GM18519 (cell line): ENCODE data around the gene WIPF1.
A peak's percentile ranks its signal among the peaks of the same experiment; 100 is the strongest.

Experiments
- ATAC-seq: cut with Tn5 transposase; IDR thresholded peaks from one replicate; pipeline ENCODE4 v1.9.1; 2021; ENCODE audit warnings: mild to moderate bottlenecking, moderate library complexity; ENCODE audit not compliant: unreplicated experiment, low FRiP score

WIPF1 gene, protein sequence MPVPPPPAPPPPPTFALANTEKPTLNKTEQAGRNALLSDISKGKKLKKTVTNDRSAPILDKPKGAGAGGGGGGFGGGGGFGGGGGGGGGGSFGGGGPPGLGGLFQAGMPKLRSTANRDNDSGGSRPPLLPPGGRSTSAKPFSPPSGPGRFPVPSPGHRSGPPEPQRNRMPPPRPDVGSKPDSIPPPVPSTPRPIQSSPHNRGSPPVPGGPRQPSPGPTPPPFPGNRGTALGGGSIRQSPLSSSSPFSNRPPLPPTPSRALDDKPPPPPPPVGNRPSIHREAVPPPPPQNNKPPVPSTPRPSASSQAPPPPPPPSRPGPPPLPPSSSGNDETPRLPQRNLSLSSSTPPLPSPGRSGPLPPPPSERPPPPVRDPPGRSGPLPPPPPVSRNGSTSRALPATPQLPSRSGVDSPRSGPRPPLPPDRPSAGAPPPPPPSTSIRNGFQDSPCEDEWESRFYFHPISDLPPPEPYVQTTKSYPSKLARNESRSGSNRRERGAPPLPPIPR

DNA sequence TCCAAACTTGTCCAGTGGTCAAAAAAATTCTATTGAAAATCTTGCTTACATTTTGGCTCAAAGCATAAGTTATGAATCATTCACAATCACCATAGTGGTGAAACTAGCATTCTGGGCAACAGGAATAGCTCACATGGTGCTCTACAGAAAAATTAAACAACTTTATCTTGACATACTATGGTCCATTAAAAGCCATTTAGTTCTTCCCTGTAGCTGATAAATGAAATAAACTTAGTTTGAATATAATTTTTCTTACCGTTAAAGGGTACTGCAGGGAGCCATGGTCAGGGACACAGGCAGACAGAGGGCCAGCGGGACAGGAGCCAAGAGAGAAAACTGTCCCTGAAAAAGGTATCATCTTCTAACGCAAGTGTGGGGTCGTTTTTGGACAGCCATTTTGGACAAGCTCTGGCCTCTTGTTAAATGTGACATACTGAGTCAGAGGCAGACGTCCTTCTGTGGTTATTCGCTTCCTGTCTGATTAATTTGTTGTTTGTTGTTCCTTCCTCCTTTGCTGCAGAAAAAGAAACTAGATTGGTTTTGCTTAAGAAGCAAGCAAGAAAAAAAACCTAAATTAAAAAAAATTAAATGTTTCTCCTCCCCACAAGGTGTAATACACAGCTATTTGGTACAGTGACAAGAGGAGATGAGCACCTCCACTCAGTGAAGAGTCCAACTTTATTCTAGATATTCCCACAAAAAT, at the start of gene WIPF1:
Gene WIPF1, minus strand, starts transcription at position 460 of the 703 bp plus-strand sequence. CDS start 12,231 bp downstream, outside the sequence.
- ATAC-seq = peak; percentile 47

DNA sequence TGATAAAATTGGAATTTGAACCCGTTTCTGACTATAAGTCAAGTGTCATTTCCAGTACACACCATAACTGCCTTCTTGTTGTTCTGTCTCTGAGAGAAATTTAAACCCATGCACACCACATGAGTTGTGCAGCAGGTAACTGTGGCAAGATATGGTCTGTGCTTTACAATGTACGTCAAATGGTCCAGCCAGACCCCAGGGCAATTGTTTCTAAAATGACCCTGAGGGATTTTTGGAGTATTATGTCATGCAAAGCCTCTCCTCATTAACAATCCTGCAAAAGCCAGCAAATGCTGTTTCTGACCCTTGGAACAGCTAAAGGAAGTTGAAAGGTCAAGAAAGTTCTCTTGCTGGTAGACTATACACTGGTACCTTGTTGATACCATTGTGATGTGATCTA, 47.7 kb upstream of the WIPF1 start:
- ATAC-seq = no peak

DNA sequence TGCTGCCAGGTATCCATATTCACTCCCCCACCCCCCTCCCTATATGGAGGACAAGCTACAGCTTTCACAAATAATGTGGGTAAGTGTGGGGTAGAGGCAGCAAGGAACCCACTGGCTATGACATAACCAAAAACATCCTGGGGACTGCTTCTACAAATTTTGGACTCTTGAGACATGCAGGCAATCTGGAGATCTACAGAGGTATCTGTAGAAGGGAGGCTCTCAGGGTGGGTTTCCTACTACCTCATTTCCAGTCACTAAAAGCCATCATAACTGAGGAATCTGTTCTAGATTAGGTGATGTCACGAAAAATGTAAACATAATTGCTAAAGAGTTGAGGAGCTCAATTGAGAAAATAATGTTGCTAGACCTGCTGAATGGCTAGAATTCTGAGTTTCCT, 46.8 kb upstream of the WIPF1 start:
- no peak for ATAC-seq

DNA sequence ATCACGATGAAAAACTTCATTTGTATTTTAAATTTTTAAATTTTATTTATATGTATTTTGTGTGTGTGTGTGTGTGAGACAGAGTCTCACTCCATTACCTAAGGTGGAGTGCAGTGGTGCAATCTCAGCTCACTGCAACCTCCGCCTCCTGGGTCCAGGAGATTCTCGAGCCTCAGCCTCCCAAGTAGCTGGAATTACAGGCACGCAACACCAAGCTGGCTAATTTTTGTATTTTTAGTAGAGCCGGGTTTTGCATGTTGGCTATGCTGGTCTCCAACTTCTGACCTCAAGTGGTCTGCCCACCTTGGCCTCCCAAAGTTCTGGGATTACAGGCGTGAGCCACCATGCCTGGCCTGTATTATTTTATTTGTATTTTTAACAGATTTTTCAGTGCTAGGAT, 45.8 kb upstream of the WIPF1 start:
- no peak for ATAC-seq

DNA sequence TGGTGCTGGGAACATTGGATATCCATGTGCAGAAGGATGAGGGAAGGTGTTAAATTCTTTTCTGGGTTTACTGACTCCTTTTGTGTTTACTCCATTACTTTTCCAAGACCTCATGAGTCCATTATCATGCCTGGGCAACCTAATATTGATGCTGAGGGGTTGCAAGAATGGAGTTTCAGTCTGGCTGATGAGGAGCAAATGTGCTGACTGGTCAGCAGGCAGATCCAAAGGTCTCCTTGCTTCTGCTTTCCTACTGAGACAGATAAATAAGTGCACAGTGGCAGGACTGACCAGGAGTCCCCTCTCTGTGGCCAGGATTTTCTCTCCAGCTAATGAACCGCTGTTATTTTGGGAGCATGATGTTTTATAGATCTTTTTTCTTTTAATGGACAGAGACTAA, 43.6 kb upstream of the WIPF1 start:
- no peak for ATAC-seq

DNA sequence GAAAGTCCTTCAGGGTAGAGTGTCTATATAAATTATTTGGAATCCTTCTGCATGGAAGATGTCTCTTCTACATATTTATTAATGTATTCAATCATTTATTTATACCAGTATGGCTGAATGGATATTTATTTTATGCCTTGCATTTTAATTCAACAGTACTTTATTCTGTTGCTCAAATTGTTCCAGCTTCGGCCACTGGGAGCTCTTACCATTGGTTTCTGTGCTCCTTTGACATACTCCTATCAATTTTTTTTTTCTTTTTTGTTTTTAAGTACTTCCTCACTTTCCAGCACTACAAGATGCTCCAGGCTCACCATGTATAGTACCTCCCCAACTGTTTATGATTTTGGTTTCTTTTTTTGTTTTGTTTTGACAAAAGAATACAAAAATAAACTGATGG, 39.4 kb upstream of the WIPF1 start:
- no peak for ATAC-seq

DNA sequence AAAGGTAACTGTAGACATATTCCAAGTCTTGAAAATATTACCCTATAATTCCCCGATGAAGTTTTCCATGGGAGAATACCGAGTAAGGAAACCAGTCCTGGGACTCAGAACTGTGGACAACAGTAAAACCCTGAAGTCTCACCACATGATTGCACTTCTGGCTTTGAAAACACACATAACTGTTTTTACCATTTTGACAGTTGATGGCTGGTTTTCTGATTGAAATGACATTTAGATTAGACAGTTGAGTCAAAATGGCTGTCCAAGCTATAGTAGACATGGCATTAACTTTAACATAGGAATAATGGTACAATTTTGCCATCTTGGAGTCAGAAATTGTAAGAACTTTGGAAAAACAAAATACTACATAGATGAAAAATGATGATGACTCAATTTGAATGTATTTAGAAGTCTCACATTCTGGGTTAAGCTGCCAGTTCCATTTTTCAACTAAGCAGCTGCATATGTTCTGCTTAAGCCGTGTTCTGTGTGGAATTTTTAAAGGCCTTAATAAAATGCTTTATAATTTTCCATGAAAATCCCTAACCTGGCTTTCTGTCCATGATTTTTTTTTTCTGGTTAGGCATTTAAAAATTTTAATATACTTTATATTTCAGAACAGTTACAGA, 38.3 kb upstream of the WIPF1 start:
- no peak for ATAC-seq

DNA sequence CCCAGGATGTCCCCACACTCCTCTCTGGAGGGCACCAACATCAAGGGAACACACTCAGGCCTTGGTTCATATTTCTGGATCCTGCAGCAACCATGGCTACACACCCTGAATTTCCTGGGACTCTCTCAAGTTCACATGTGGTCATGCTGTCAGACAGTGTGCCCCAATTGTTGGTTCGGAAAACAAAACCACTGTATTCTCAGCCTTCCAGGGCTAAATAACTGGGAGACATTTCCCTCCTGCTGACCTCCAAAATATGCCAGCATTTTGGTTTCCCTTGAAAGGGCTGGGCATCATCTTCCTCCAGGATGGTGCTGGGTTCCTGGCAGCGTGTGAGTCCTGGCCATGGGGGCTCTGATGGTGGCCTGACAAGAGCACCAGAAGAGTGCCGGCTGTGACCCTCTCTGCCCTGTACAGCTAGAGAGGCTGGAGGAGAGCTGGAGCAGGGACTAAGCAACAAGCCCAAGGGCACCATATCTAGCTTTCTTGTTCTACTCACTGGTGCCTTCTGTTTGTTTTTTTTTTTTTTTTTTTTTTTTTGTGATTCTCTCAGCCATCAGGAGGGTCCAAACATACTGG, 37.5 kb upstream of the WIPF1 start:
- no peak for ATAC-seq

DNA sequence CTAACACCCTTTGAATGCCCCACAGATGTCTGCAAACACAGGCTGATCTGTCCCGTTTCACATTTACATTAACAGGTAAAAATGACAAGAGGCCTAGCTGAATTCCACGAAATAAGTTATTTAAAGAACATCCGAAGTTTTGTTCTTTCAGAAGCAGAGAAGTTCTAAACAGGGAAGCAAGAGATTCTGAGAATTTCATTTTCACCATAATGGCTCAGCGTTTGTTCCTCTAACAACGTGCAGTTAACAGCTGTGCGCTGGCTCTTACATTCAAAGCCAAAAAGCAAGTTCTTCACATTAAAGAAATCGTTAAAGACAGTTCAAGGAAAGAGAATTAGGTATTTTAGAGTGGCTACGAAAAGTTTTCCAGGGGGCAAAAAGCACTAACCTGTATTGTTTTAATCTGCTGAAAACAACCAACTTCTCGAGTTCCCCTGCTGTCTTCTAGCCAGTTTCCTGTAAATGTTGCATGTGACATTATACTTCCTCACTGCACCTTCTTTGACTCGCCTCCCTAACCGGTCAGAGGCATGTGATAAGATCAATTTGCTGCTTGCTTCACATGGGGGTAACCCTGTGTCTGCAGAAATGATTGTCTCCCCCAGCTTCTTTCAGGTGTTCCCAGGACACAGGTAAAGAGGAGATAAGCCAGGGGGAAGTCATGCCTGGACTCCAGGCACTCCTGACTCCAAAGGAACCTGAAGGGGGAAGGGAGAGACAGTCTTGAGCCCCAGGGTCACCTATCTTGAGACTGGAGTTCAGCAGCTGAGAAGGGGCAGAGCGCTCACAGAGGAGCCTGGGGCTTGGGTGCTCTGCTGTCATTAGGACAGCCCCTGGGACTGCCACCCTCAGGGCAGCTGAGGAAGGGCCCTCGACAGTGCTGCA, 36.8 kb upstream of the WIPF1 start:
- ATAC-seq = peak; percentile 63

DNA sequence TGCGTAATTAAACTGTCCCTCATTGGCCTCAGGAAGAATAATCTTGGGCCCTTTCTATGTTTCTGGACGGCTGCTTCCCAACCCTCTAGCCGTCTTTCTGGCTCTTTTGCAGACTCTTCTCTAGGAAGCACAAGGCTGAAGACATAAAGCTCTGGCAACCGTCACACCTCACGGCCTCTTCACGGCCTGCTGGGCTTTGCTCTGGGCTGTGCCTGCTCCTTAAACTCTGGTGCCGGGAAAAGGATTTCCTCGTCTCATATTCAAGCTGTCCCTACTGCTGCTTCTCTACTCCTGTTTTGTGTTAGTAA, 36.0 kb upstream of the WIPF1 start:
- no peak for ATAC-seq

DNA sequence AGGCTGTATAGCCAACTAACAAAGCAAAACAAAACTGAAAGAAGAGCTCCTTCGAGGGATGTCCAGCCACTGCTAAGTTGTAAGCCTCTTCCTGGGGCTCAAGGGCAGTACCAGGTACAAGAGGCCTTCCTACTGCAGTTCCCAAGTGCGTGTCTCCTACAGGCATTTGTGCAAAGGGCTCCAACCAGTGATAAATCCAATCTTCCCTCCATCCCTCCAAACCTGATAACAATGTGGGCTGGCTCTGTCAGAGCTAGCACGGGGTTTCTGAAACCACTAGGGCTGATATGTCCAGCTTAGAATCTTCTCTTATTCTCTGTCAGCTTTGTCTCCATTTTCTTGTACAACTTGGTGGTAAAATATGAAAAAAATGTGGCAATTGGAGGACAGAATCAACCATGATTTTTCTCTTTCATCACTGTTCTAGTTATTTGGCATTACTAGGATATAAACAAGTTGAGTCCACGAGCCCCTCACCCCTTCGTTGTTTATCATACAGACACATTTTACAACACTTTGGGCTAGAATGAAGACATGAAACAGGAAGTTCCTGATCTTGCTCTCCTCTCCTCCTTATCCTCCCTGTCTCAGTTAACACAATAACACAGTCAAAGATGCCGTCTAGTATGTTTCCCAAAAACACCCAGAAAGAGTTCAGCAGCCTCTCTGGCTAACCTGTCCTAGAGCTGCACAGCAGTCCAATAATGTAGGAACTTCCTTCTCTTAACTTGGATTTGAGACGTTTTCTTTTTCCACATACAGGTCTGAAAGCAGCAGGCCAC, 35.4 kb upstream of the WIPF1 start:
- no peak for ATAC-seq

DNA sequence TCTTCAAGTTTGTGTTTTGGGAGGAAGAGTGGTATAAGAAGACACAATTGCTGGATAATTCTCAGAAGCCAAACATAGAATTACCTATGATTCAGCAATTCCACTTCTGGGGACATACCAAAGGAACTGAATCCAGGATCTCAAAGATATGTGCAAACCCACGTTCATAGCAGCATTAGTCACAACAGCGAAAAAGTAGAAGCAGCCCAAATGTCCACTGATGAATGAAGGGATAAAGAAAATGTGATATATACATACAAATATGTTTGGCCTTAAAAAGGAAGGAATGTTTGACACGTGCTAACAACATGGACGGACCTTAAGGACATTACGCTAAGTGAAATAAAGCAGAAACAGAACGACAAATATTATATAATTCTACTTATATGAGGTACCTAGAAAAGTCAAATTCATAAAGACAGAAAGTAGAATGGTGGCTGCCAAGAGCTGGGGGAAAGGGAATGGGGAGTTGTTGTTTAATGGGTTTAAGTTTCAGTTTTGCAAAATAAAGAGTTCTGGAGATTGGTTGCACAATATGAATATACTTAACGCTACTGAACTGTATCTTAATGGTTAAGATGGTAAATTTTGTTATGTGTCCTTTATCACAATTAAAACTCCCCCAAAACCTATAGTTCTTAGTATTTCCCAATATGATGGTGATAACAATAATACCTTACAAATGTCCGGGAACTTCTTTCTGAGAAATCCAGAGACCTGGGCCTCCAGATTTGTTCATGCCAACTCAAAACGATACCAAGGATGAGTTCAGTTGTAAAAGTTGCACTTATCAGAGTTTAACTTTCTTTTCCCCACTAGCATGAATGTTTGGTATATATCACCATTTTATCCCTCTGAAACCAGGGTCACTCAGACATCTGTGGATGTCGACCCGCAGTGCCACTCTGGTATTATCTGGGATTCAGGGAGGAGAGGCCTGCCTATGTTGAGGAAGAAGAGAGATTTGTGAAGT, 33.7 kb upstream of the WIPF1 start:
- no peak for ATAC-seq

DNA sequence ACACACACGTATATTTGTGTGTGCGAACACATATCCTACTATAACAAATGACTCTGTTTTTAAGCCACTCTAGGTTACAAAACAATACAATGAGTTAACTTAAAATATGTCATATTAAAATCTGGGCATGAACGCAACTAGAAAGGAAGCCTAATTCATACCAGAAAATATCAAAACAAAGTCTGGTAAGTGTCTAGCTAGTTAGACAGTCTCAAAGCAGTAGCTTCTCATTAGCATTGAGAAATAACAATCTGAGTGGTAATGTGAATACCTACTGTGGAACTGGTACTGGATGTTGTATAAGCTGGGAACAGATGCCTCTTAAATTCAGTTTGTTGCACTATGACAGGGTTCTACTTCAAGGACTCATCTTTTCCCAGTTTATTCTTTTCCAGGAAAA, 32.5 kb upstream of the WIPF1 start:
- ATAC-seq = no peak

DNA sequence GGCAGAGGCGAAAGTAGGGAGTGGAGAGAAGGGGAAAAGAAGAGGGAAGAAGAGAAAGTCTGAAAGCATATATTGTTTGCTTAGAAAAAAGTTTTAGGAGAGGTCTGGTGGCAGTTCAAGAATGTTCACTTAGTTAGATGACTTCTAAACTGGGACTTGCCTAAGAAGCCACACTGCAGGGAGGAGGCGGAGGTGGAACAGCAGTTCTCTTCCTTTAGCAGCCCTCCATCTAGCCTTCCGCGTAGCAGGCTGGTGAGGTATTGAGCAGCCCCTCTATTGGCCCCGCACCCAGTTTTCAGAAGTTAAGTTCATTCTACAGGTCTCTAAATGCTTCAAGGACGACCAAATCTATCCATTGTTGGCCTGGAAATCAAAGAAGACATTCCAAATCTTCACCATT, 31.9 kb upstream of the WIPF1 start:
- no peak for ATAC-seq

DNA sequence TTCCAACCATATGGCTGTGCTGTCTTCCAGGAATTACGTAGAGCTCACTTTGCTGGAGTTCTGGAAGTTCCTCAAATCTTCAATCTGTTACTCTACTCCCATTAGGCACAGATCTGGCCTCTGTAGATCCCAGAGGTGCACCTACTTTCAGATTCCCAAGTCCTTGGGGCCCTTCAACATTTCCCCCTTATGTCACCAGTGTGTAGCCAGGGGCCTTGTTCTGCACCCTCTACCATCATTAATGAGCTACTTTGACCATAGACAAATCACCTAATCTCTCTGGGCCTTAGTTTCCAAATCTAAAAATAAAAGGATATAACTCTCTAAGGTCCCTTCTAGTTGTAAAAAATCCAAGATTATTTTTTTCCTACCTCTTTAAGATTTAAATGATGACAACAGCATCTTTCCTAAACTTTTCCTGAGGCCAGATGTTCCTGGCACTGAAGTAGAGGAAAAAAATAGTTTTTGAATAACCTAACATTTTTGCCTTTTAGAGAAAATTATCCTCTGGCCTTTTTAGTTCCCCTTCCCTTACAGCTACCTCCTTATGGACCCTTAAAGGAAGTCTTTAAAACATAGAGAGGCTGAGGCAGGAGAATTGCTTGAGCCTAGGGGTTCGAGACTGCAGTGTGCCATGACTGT, 31.0 kb upstream of the WIPF1 start:
- no peak for ATAC-seq

DNA sequence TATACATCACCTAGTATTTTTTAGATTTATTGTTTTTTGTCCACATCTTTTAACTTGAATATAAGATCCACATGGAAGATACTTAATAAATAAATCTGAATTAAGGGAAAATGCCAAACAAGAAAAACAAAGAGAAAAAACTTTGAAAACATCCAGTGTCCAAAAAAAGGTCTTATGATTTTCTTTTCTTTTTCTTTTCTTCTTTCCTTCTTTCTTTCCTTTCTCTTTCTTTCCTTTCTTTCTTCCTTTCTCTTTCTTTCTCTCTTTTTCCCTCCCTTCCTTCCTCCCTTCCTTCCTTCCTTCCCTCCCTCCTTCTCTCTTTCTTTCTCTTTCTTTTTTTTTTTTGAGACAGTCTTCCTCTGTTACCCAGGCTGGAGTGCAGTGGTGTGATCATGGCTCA, 29.6 kb upstream of the WIPF1 start:
- no peak for ATAC-seq

DNA sequence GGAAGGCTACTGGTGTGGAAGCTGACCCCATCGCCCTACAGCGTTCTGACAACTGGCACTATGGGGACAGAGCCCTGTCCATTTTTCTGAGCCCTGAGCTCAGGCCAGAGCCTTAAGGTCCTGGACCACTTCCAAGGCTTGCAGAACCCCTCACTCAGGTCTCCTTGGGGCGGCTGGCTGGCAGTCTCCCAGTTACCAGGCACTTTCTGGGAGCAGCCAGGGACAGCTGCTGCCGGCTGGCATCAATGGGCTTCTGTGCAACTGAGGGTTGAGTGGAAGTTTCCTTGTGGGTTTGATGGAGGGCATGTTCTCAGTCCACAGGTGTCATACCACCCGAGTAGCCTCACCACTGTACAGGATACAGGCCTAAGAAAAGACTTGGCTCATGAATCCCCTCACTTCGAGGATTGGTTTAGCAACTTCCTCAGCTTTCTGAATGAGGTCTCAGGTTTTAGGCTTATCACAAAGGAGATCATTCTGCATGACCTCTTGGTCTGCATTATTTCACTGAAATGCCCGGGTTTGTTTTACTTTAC, 27.4 kb upstream of the WIPF1 start:
- ATAC-seq = no peak

DNA sequence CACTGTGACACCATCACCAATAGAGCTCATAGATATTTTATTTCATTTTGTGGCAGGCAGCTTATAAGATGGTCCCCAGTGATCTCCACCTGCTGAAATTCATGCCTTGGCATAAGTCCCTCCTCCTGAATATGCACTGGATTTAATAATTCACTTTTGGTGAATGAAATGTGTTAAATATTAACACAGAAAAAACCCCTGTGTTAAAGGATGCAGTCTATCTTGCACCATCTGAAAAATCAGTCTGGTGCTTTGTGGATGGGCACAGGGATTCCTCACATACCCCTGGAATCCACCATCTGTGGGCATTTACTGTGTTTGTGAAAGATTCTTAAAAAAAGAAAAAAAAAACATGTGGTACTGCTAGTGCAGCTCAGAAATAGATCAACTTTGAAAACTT, 26.1 kb upstream of the WIPF1 start:
- no peak for ATAC-seq
